Femur (tissue), 1 donor: ENCODE data around the gene SLC39A3.

Experiments
- DNase-seq: peaks from one replicate; pipeline ENCODE4 v3.0.0-alpha.2; 2017

The SLC39A3 gene

GRCh38 chr19:2744113-2744512, 4.3 kb upstream of the SLC39A3 start:
- no peak for DNase-seq

GRCh38 chr19:2743099-2743498, 3.3 kb upstream of the SLC39A3 start:
- no peak for DNase-seq

GRCh38 chr19:2740314-2740656, 468 bp upstream of the SLC39A3 start:
- no peak for DNase-seq

GRCh38 chr19:2736550-2737190, 3.1 kb downstream of the SLC39A3 start:
- no peak for DNase-seq

- DNase-seq: no peak
These were observed 4.4 kb downstream of the SLC39A3 start for GRCh38 chr19:2735374-2735773.

- no peak for DNase-seq
These were observed 5.1 kb downstream of the SLC39A3 start for GRCh38 chr19:2734589-2735288.

- DNase-seq: no peak
These were observed 5.8 kb downstream of the SLC39A3 start for GRCh38 chr19:2733930-2734588.

GRCh38 chr19:2732883-2733282, 6.9 kb downstream of the SLC39A3 start:
- DNase-seq: no peak

GRCh38 chr19:2732157-2732725, 7.6 kb downstream of the SLC39A3 start:
- no peak for DNase-seq

- DNase-seq: no peak
These were observed 8.4 kb downstream of the SLC39A3 start for GRCh38 chr19:2731181-2731995.

- DNase-seq: no peak
These were observed 9.6 kb downstream of the SLC39A3 start for GRCh38 chr19:2729943-2730818.

- DNase-seq: no peak
These were observed 10.9 kb downstream of the SLC39A3 start for GRCh38 chr19:2728783-2729387.

GRCh38 chr19:2727640-2727944, 12.2 kb downstream of the SLC39A3 start:
- DNase-seq: no peak

- DNase-seq: no peak
These were observed 12.7 kb downstream of the SLC39A3 start for GRCh38 chr19:2726904-2727639.

- DNase-seq: no peak
These were observed 13.5 kb downstream of the SLC39A3 start for GRCh38 chr19:2726160-2726855.

GRCh38 chr19:2724148-2724557, 15.7 kb downstream of the SLC39A3 start:
- no peak for DNase-seq

GRCh38 chr19:2723747-2724146, 16.1 kb downstream of the SLC39A3 start:
- DNase-seq: no peak

- no peak for DNase-seq
These were observed 16.5 kb downstream of the SLC39A3 start for GRCh38 chr19:2723345-2723715.

- peak; percentile 69 for DNase-seq
These were observed 17.1 kb downstream of the SLC39A3 start for GRCh38 chr19:2722541-2723344.
